HepG2 (cell line): Measurements from ENCODE around the gene HIC1. TPM values are rescaled to one million over a fixed set of nuclear protein-coding genes. Genes with fewer than 3 reads are reported as not detected.
A peak's percentile ranks its signal among the peaks of the same experiment; 100 is the strongest.

Experiments
- ARID3A ChIP-seq: IDR thresholded peaks from 2 replicates; pipeline ENCODE4 v1.6.1; 2012; ENCODE audit warnings: low read depth, low read length, improper control_type of control experiment
- BHLHE40 ChIP-seq: IDR thresholded peaks from 2 replicates; pipeline ENCODE4 v1.6.1; 2011; ENCODE audit warnings: low read length, improper control_type of control experiment
- HBP1 ChIP-seq: IDR thresholded peaks from 2 replicates; pipeline ENCODE4 v1.6.1; 2016; ENCODE audit warnings: low read depth, control low read depth
- HIC2 ChIP-seq: sonication (generic); formaldehyde crosslinking; IDR thresholded peaks from 2 replicates; pipeline ENCODE4 v1.9.0; 2022; ENCODE audit warnings: low read depth, missing genetic modification reagents
- LRRFIP1 ChIP-seq: sonication (generic); formaldehyde crosslinking; conservative IDR thresholded peaks from 2 replicates; pipeline ENCODE4 v1.4.0; 2020; ENCODE audit warnings: missing genetic modification reagents
- NFYB ChIP-seq: sonication (generic); formaldehyde crosslinking; IDR thresholded peaks from 2 replicates; pipeline ENCODE4 v1.4.0; 2020; ENCODE audit warnings: missing genetic modification reagents
- ONECUT2 ChIP-seq: sonication (generic); formaldehyde crosslinking; IDR thresholded peaks from 2 replicates; pipeline ENCODE4 v1.4.0; 2020; ENCODE audit warnings: missing genetic modification reagents
- PHF21A ChIP-seq: sonication (generic); formaldehyde crosslinking; IDR thresholded peaks from 2 replicates; pipeline ENCODE4 v1.5.0; 2020; ENCODE audit warnings: mild to moderate bottlenecking, missing genetic modification reagents
- SP4 ChIP-seq: sonication (generic); formaldehyde crosslinking; IDR thresholded peaks from 2 replicates; pipeline ENCODE4 v1.8.1; 2023; ENCODE audit warnings: mild to moderate bottlenecking, missing genetic modification reagents
- ZFAT ChIP-seq: sonication (generic); formaldehyde crosslinking; conservative IDR thresholded peaks from 2 replicates; pipeline ENCODE4 v1.8.1; 2023; ENCODE audit warnings: missing genetic modification reagents, inconsistent platforms
- ZNF10 ChIP-seq: sonication (generic); formaldehyde crosslinking; IDR thresholded peaks from 2 replicates; pipeline ENCODE4 v1.4.0; 2020; ENCODE audit warnings: mild to moderate bottlenecking, low read depth, missing genetic modification reagents, borderline replicate concordance
- ZNF225 ChIP-seq: sonication (generic); formaldehyde crosslinking; IDR thresholded peaks from 2 replicates; pipeline ENCODE4 v1.4.0; 2020; ENCODE audit warnings: mild to moderate bottlenecking, missing genetic modification reagents
- ZNF292 ChIP-seq: sonication (generic); formaldehyde crosslinking; IDR thresholded peaks from 2 replicates; pipeline ENCODE4 v1.8.1; 2022; ENCODE audit warnings: mild to moderate bottlenecking, low read depth, missing genetic modification reagents, borderline replicate concordance
- ZNF530 ChIP-seq: sonication (generic); formaldehyde crosslinking; IDR thresholded peaks from 2 replicates; pipeline ENCODE4 v1.5.0; 2020; ENCODE audit warnings: low read depth, mild to moderate bottlenecking, missing genetic modification reagents
- ZNF607 ChIP-seq: sonication (generic); formaldehyde crosslinking; IDR thresholded peaks from 2 replicates; pipeline ENCODE4 v1.5.1; 2020; ENCODE audit warnings: missing genetic modification reagents, mild to moderate bottlenecking, borderline replicate concordance
- ZNF615 ChIP-seq: sonication (generic); formaldehyde crosslinking; IDR thresholded peaks from 2 replicates; pipeline ENCODE4 v1.5.0; 2020; ENCODE audit warnings: mild to moderate bottlenecking, missing genetic modification reagents, borderline replicate concordance
- ZNF660 ChIP-seq: sonication (generic); formaldehyde crosslinking; IDR thresholded peaks from 2 replicates; pipeline ENCODE4 v1.5.1; 2020; ENCODE audit warnings: mild to moderate bottlenecking, low read depth, missing genetic modification reagents, borderline replicate concordance
- ZNF792 ChIP-seq: IDR thresholded peaks from 2 replicates; pipeline ENCODE4 v1.6.1; 2016
- ZNF878 ChIP-seq: sonication (generic); formaldehyde crosslinking; IDR thresholded peaks from 2 replicates; pipeline ENCODE4 v1.8.1; 2023; ENCODE audit warnings: mild to moderate bottlenecking, missing genetic modification reagents, moderate library complexity
- ZNF891 ChIP-seq: sonication (generic); formaldehyde crosslinking; IDR thresholded peaks from 2 replicates; pipeline ENCODE4 v1.5.0; 2020; ENCODE audit warnings: mild to moderate bottlenecking, missing genetic modification reagents
- ZSCAN31 ChIP-seq: sonication (generic); formaldehyde crosslinking; IDR thresholded peaks from 2 replicates; pipeline ENCODE4 v1.5.0; 2020; ENCODE audit warnings: low read depth, mild to moderate bottlenecking, missing genetic modification reagents
- ZSCAN9 ChIP-seq: IDR thresholded peaks from 2 replicates; pipeline ENCODE4 v1.6.1; 2016; ENCODE audit warnings: borderline replicate concordance
- polyA plus RNA-seq, 8 experiments: library from polyadenylated mRNA; depleted of rRNA in 3 of 8; stranded (reverse) in 7 of 8; unstranded in 1 of 8; fragments of >200 nt; fragmentation: Illumina TruSeq in 4 of 8; extraction: Trizol in 4 of 8; gene quantifications; 2 replicates each; pipeline versions ENCODE4 v1.2.1 to v1.2.3, GENCODE V29; 2011 to 2016; ENCODE audit warnings: low read depth in 4 of 8, missing spikeins in 1 of 8, mixed read lengths in 1 of 8; ENCODE audit not compliant: insufficient read depth in 1 of 8
- total RNA-seq, 5 experiments: library from RNA; depleted of rRNA; stranded (reverse); fragments of >200 nt; fragmentation: Illumina TruSeq; extraction: Trizol; gene quantifications; 2 replicates each; pipeline ENCODE4 v1.2.3, GENCODE V29; 2016; ENCODE audit warnings: low read depth in 1 of 5

The HIC1 gene
- total and polyA plus RNA-seq, 2 of the 13 experiments (the other 11 are each of a cell fraction or from before 2014, with no cell fraction given), result 0.04 to 0.31 TPM

- TF ChIP-seq NFYB (no peak), LRRFIP1 (CRISPR knock-in tag) (0 out of 2 replicates have a peak, but pooled peaks have one; percentile 59), ZNF891 (CRISPR knock-in tag) (peak; percentile 70; the same call in 1 of the 2 replicates), ZSCAN31 (CRISPR knock-in tag) (peak; percentile 80; the same call in 1 of the 2 replicates), ZNF225 (CRISPR knock-in tag) (0 out of 2 replicates have a peak, but pooled peaks have one; percentile 36), SP4 (peak; percentile 91), BHLHE40 (no peak), ZNF615 (CRISPR knock-in tag) (no peak), PHF21A (CRISPR knock-in tag) (peak; percentile 64), ZNF792 (CRISPR knock-in tag) (0 out of 2 replicates have a peak, but pooled peaks have one; percentile 54), ZNF530 (CRISPR knock-in tag) (no peak), ZFAT (CRISPR knock-in tag) (no peak), ZNF10 (CRISPR knock-in tag) (no peak), HIC2 (CRISPR knock-in tag) (no peak), ZNF878 (no peak), HBP1 (peak; percentile 95), ZNF292 (CRISPR knock-in tag) (no peak), ZNF660 (CRISPR knock-in tag) (no peak), ZNF607 (peak; percentile 61; the same call in 1 of the 2 replicates), ZSCAN9 (CRISPR knock-in tag) (peak; percentile 63; the same call in 1 of the 2 replicates), ARID3A (peak; percentile 59), ONECUT2 (CRISPR knock-in tag) (peak; percentile 58)
These were observed 24.8 kb upstream of the HIC1 start, which contains the start of gene DPH1 (continued) for GRCh38 chr17:2029911-2030778.
